Type B pancreatic cell (in vitro differentiated cells): ENCODE results near the gene ADCY7. TPM values are rescaled to one million over a fixed set of nuclear protein-coding genes. Genes with fewer than 3 reads are reported as not detected.

Experiments
- DNase-seq: peaks from one replicate; pipeline ENCODE4 v3.0.0; 2021; ENCODE audit warnings: mixed read lengths; ENCODE audit not compliant: unreplicated experiment; ENCODE audit errors: extremely low spot score
- H3K27ac Mint-ChIP-seq: 2 replicates; pipeline ENCODE4 v1.8.0; 2021; ENCODE audit warnings: mild to moderate bottlenecking, mixed read lengths
- H3K27me3 Mint-ChIP-seq: 2 replicates; pipeline ENCODE4 v1.8.0; 2021; ENCODE audit warnings: mixed read lengths
- H3K36me3 Mint-ChIP-seq: 2 replicates; pipeline ENCODE4 v1.8.0; 2021; ENCODE audit warnings: mixed read lengths
- H3K4me1 Mint-ChIP-seq: one replicate; pipeline ENCODE4 v1.8.0; 2021; ENCODE audit warnings: mixed read lengths; ENCODE audit not compliant: unreplicated experiment
- H3K4me3 Mint-ChIP-seq: 2 replicates; pipeline ENCODE4 v1.8.0; 2021; ENCODE audit warnings: mild to moderate bottlenecking, mixed read lengths
- H3K9me3 Mint-ChIP-seq: 2 replicates; pipeline ENCODE4 v1.8.0; 2021; ENCODE audit warnings: mixed read lengths
- CTCF ChIP-seq: fragments of 200-600 bp; sonication (generic); conservative IDR thresholded peaks from 2 replicates; pipeline ENCODE4 v1.5.0; 2021; ENCODE audit warnings: antibody characterized with exemption, mild to moderate bottlenecking
- total RNA-seq: library from RNA; stranded (reverse); gene quantifications from 2 replicates; pipeline ENCODE4 v1.2.1, GENCODE V29; 2021; ENCODE audit warnings: low replicate concordance

The ADCY7 gene
- total RNA-seq, 1 donor from 2014 or later, result 16.8 TPM

DNA sequence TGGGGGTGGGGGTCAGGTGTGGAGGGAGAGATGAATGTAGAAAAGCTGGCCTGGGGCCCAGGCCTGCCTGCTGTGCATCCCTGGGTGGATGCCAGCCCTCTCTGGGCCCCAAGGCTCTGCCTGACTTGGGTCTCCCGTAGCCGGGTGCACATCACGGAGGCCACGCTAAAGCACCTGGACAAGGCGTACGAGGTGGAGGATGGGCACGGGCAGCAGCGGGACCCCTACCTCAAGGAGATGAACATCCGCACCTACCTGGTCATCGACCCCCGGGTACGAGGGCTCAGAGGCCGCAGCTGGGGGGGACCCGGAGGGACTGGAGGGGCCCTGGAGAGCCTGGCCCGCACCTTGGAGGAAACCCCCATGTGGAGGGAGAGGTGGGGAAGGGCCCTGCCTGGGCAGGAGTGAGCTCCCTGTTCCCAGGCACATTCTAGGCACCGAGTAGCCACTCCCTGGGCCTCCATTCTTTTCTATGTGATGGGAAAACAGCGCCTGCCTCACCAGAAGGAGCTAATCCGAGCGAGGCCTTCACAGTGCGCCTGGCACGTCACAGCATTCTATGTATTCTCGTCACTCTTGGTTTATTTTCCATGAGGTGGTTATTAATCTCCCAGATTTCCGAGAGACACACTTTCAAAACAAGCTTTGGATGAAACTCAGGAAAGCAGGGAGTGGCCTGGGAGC lies 34.7 kb downstream of the ADCY7 start:
- Mint-ChIP-seq H3K27me3 (no peaks in the 10 kb centered on the region), H3K9me3 (no peaks in the 10 kb centered on the region), H3K4me3 (no peak overlapping the region), H3K27ac (no peak overlapping the region), H3K36me3 (no peaks in the 10 kb centered on the region), H3K4me1 (peaks cover 6% of the 10 kb centered on the region)
- DNase-seq, result no peak
- TF ChIP-seq CTCF, result no peak

- H3K36me3 Mint-ChIP-seq, result no peaks in the 10 kb centered on the region
- H3K9me3 Mint-ChIP-seq, result no peaks in the 10 kb centered on the region
- H3K27ac Mint-ChIP-seq, result peak overlapping the region; percentile 58
- no peaks in the 10 kb centered on the region for H3K27me3 Mint-ChIP-seq
- TF ChIP-seq CTCF, result no peak
- peaks cover 6% of the 10 kb centered on the region for H3K4me1 Mint-ChIP-seq
- peak; percentile 53 for DNase-seq
- H3K4me3 Mint-ChIP-seq, result no peak overlapping the region
These were observed 35.5 kb downstream of the ADCY7 start for GRCh38 chr16:50301626-50302471.

GRCh38 chr16:50302472-50303005 lies 36.2 kb downstream of the ADCY7 start:
- H3K4me3 Mint-ChIP-seq, result no peak overlapping the region
- H3K9me3 Mint-ChIP-seq, result no peaks in the 10 kb centered on the region
- peak; percentile 48 for DNase-seq
- peaks cover 6% of the 10 kb centered on the region for H3K4me1 Mint-ChIP-seq
- H3K27me3 Mint-ChIP-seq, result no peaks in the 10 kb centered on the region
- H3K36me3 Mint-ChIP-seq, result no peaks in the 10 kb centered on the region
- H3K27ac Mint-ChIP-seq, result peak overlapping the region; percentile 58
- TF ChIP-seq CTCF, result no peak

DNA sequence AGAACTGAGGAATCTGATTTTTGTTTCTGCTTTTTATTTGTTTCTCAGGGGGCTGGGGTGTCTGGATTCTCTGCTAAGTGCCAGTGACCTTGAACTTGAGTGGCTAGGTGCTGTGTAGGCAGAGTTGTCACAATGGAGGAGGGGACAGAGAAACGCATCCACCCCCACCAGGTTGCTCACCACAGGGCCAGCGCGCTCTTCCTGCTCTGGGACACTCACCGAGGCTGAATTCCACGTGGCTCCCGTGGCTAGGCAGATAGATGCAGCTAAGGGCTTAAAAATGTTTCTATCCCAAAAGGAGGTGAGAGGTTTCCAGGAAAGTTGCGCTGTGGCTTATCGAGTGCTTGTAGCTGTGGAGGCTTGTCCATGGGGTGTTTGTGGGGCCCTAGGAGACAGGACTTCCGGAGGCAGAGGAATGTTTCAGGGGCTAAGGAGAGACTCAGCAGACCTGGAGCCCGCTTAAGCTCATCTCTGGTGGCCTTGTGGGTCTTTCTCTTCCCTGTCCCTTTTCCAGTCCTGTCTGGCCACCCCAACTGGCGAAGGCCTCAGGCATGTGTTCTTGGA lies 36.8 kb downstream of the ADCY7 start:
- H3K9me3 Mint-ChIP-seq, result no peaks in the 10 kb centered on the region
- no peaks in the 10 kb centered on the region for H3K27me3 Mint-ChIP-seq
- no peak overlapping the region for H3K4me3 Mint-ChIP-seq
- H3K4me1 Mint-ChIP-seq, result peaks cover 6% of the 10 kb centered on the region
- H3K27ac Mint-ChIP-seq, result peak overlapping the region; percentile 29
- H3K36me3 Mint-ChIP-seq, result no peaks in the 10 kb centered on the region
- peak; percentile 49 for DNase-seq
- no peak for TF ChIP-seq CTCF

- Mint-ChIP-seq H3K4me1 (peaks cover 6% of the 10 kb centered on the region), H3K9me3 (no peaks in the 10 kb centered on the region), H3K27ac (no peak overlapping the region), H3K36me3 (no peaks in the 10 kb centered on the region), H3K4me3 (no peak overlapping the region), H3K27me3 (no peaks in the 10 kb centered on the region)
- DNase-seq, result peak; percentile 63
- TF ChIP-seq CTCF, result no peak
These were observed 37.5 kb downstream of the ADCY7 start for GRCh38 chr16:50303605-50304466.
